Activated T-cell treated with anti-CD3 and anti-CD28 coated beads for 4 hours (primary cell): ENCODE results near the gene PDE7B.
"Not testable (repeated sequence)": the region's sequence is repeated elsewhere in the genome, so short reads cannot be mapped to it uniquely, and the experiment has no call there.

Experiments used
- DNase-seq: peaks from one replicate; pipeline ENCODE4 v3.0.0-alpha.2; 2020

The PDE7B gene

GRCh38 chr6:136208783-136209182 is 357.3 kb downstream of the PDE7B start:
- DNase-seq: no peak

GRCh38 chr6:136209496-136209895 is 358.0 kb downstream of the PDE7B start:
- DNase-seq: no peak

- DNase-seq: no peak
Observed at GRCh38 chr6:136210398-136211165, 359.1 kb downstream of the PDE7B start.

- no peak for DNase-seq
Observed at GRCh38 chr6:136212608-136213007, 361.1 kb downstream of the PDE7B start.

GRCh38 chr6:136213012-136213539 is 361.6 kb downstream of the PDE7B start:
- DNase-seq: no peak

GRCh38 chr6:136213853-136214252 is 362.4 kb downstream of the PDE7B start:
- no peak for DNase-seq

- DNase-seq: no peak
Observed at GRCh38 chr6:136216503-136217401, 365.3 kb downstream of the PDE7B start.

- not testable (repeated sequence) for DNase-seq
Observed at GRCh38 chr6:136224974-136225373, 373.5 kb downstream of the PDE7B start.

GRCh38 chr6:136225496-136225895 is 374.0 kb downstream of the PDE7B start:
- peak; percentile 13 for DNase-seq

- DNase-seq: peak; percentile 49
Observed at GRCh38 chr6:136226027-136226673, 374.6 kb downstream of the PDE7B start.

GRCh38 chr6:136226674-136227377 is 375.3 kb downstream of the PDE7B start:
- no peak for DNase-seq

GRCh38 chr6:136228814-136229213 is 377.3 kb downstream of the PDE7B start:
- no peak for DNase-seq

- DNase-seq: no peak
Observed at GRCh38 chr6:136230219-136230853, 378.8 kb downstream of the PDE7B start.

GRCh38 chr6:136232701-136233100 is 381.2 kb downstream of the PDE7B start:
- no peak for DNase-seq

- no peak for DNase-seq
Observed at GRCh38 chr6:136235233-136235564, 383.7 kb downstream of the PDE7B start.

- no peak for DNase-seq
Observed at GRCh38 chr6:136236466-136237293, 385.2 kb downstream of the PDE7B start.

- DNase-seq: no peak
Observed at GRCh38 chr6:136244061-136244616, 392.6 kb downstream of the PDE7B start.
